ENCODE measurements around the gene CCDC3.

DNA sequence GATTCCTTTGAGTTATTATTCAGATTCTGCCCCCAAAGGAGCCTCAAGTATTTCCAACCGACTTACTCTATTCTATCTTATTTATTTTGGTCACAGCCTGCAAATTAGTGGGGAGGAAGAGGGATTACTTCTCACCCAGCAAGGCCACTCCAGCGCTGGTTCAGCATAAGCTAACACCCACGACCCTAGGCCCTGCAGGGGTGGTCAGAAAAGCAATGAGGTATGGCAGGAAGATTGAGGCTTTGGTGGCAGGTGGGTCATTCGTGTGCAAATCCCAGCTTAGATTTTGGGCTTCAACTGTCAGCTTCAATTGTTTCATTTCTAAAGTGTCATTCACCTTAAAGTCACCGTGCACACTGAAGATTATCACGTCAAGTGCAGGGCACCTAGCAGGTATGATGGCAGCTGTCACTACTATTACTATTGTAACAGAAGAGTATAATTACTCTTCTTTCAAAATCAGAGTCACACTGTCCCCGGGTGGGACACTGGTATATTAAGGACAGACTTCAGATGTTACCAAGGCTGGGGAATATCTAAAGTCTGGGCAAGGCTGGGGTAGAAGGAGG lies 49.7 kb upstream of the CCDC3 start:
- TF ChIP-seq, protein P1, sequence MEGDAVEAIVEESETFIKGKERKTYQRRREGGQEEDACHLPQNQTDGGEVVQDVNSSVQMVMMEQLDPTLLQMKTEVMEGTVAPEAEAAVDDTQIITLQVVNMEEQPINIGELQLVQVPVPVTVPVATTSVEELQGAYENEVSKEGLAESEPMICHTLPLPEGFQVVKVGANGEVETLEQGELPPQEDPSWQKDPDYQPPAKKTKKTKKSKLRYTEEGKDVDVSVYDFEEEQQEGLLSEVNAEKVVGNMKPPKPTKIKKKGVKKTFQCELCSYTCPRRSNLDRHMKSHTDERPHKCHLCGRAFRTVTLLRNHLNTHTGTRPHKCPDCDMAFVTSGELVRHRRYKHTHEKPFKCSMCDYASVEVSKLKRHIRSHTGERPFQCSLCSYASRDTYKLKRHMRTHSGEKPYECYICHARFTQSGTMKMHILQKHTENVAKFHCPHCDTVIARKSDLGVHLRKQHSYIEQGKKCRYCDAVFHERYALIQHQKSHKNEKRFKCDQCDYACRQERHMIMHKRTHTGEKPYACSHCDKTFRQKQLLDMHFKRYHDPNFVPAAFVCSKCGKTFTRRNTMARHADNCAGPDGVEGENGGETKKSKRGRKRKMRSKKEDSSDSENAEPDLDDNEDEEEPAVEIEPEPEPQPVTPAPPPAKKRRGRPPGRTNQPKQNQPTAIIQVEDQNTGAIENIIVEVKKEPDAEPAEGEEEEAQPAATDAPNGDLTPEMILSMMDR (IDR thresholded peaks at IDR 0.05): no peak
- no peak for TF ChIP-seq POLR2A (IDR thresholded peaks at IDR 0.05)
- no peak for TF ChIP-seq POLR2AphosphoS5 (IDR thresholded peaks at IDR 0.05)
